OCI-LY1 (cell line): Measurements from ENCODE around the gene NANP.

Experiments used
- EZH2 ChIP-seq: fragments of 200-600 bp; sonication (generic), shearing (Covaris generic); IDR thresholded peaks from 2 replicates; pipeline ENCODE4 v1.8.0; 2017; ENCODE audit warnings: borderline replicate concordance, mixed run types, mild to moderate bottlenecking, antibody characterized with exemption, low read length, moderate library complexity, mixed read lengths
- TF ChIP-seq, protein P1 (sequence below): fragments of 200-600 bp; sonication (generic), shearing (Covaris generic); IDR thresholded peaks from 2 replicates; pipeline ENCODE4 v1.5.1; 2017; ENCODE audit warnings: mild to moderate bottlenecking, antibody characterized with exemption, low read length, moderate library complexity, mixed read lengths

DNA sequence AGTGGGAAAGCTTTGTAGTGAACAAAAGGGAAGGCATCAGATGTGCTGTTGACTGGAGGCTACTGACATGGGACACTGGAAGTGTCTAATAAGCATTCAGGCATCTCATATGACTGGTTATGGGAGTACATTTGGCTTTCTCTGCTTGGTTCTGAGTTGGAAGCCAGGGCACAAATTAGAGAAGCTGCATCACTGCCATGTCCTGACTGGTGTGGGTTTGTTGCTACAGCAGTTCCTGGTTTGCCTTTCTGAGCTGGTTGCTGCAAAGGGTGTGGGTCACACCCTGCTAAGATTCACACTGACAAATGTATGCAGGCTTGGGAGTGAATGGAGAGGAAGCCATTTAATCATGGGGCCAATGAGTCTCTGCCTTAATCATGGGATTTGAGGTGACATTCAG, 36.2 kb upstream of the NANP start:
- no peak for TF ChIP-seq EZH2
- TF ChIP-seq, protein P1, sequence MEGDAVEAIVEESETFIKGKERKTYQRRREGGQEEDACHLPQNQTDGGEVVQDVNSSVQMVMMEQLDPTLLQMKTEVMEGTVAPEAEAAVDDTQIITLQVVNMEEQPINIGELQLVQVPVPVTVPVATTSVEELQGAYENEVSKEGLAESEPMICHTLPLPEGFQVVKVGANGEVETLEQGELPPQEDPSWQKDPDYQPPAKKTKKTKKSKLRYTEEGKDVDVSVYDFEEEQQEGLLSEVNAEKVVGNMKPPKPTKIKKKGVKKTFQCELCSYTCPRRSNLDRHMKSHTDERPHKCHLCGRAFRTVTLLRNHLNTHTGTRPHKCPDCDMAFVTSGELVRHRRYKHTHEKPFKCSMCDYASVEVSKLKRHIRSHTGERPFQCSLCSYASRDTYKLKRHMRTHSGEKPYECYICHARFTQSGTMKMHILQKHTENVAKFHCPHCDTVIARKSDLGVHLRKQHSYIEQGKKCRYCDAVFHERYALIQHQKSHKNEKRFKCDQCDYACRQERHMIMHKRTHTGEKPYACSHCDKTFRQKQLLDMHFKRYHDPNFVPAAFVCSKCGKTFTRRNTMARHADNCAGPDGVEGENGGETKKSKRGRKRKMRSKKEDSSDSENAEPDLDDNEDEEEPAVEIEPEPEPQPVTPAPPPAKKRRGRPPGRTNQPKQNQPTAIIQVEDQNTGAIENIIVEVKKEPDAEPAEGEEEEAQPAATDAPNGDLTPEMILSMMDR, result no peak
